Activated naive CD4-positive, alpha-beta T cell treated with anti-CD3 and anti-CD28 coated beads for 36 hours (primary cell): Measurements from ENCODE around the gene TMEM19. TPM values are rescaled to one million over a fixed set of nuclear protein-coding genes. Genes with fewer than 3 reads are reported as not detected.

Source experiments
- CTCF ChIA-PET: fragments of 350-600 bp; sonication (Branson Sonifier 250); formaldehyde crosslinking; loops from one replicate; lab custom pipeline; 2021; ENCODE audit warnings: antibody characterized with exemption; lab: Charles Lee
- DNase-seq: peaks from one replicate; pipeline ENCODE4 v3.0.0-alpha.2; 2020
- H3K27ac Mint-ChIP-seq: one replicate; pipeline ENCODE4 v1.8.0; 2021; ENCODE audit warnings: mild to moderate bottlenecking, mixed read lengths
- H3K27me3 Mint-ChIP-seq: one replicate; pipeline ENCODE4 v1.8.0; 2021; ENCODE audit warnings: low read depth, mixed read lengths
- H3K36me3 Mint-ChIP-seq: one replicate; pipeline ENCODE4 v1.8.0; 2021; ENCODE audit warnings: low read depth, mixed read lengths
- H3K4me1 Mint-ChIP-seq: one replicate; pipeline ENCODE4 v1.8.0; 2021; ENCODE audit warnings: low read depth, mixed read lengths
- H3K4me3 Mint-ChIP-seq: one replicate; pipeline ENCODE4 v1.8.0; 2021; ENCODE audit warnings: mild to moderate bottlenecking, moderate library complexity, mixed read lengths
- H3K9me3 Mint-ChIP-seq: one replicate; pipeline ENCODE4 v1.8.0; 2021; ENCODE audit warnings: mixed read lengths
- intact Hi-C: fragments of 100-400 bp; cut with micrococcal nuclease; formaldehyde crosslinking; loops from one replicate; pipeline ENCODE4 v1.15.1; 2023
- total RNA-seq, 2 experiments: library from RNA; stranded (reverse); gene quantifications; one replicate each; pipeline ENCODE4 v1.2.3, GENCODE V29; 2021

The TMEM19 gene
- total RNA-seq, result 10 to 100 TPM; 10.9 to 11.1 TPM

DNA sequence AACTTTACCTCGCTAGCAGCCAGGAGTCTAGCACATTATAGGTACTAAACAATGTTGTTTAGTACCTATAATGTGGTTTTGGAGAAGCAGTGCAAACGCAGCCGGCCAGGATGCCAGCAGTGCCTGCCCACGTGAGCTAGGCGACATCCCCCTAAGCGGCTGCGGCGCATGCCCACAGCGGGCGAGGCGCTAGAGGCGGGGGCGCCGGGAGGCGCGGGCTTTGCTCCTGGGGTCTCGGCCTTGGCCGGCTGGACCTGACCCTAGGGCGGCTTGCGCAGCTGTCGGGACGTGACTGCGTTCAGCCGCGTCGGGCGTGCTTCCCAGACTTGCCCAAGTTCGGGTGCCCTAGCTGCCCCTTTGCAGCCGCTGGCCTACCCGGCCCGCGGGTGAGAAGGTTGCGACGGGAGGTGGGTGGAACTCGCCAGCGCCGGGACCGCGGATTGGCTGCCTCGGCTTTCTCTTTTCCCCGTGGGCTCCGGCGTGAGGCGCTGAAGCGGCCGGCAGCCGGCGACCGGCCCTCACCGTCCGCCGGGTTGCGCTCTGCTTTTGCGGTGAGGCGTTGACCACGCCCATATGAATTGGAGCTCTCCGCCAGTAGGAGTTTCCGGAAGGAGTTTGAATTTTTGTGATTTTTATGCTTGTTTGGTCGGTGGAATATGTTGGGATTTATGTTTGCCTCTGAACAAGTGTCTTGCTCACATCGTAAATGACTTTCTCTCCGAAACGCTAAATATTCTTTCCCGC, at the start of gene TMEM19:
TSS of gene TMEM19 (plus strand) at position 169 of the 744 bp plus-strand sequence. CDS start 599 bp downstream, outside the sequence.
- no peaks in the 10 kb centered on the region for H3K36me3 Mint-ChIP-seq
- CTCF ChIA-PET, result interaction anchor here (0.6 to 4.6 kb wide), 9 partner anchors 9 to 73 kb away, joined by 3 to 31 read pairs (median 4); partner anchors contain the start of genes THAP2 and ZFC3H1
- peaks cover 27% of the 10 kb centered on the region for H3K4me1 Mint-ChIP-seq
- peak within 1 kb of the TSS; percentile 96 for H3K27ac Mint-ChIP-seq
- peak; percentile 81 for DNase-seq
- H3K9me3 Mint-ChIP-seq, result no peaks in the 10 kb centered on the region
- H3K4me3 Mint-ChIP-seq, result peak within 1 kb of the TSS; percentile 98
- intact Hi-C loops, result loop anchor here (1.0 to 10.0 kb wide), 8 partner anchors 22 to 1951 kb away; partner anchors contain the start of genes LGR5, RAB21, RAB3IP and TBC1D15
- H3K27me3 Mint-ChIP-seq, result no peaks in the 10 kb centered on the region

DNA sequence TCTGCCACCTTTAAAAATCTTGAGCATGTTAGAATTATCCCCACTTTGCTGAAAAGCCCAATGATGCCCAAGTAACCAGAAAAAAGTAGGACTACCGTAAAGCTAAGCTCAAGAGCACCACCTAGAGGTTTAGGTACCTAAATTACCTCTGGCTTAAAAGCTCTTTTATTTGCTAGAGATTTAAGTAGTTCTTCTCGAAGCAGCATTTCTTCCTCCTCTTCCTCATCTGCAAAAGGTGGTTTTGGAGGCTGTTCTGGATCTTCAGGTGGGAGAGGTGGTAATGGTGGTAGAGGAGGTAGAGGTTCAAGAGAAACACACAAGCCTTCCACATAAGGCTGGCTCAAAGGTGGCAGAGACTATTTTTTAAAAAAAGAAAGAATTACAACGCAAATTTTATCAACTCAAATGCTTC, 49.2 kb upstream of the TMEM19 start:
- Mint-ChIP-seq H3K27ac (no peak overlapping the region), H3K36me3 (peaks cover 39% of the 10 kb centered on the region), H3K27me3 (no peaks in the 10 kb centered on the region), H3K4me3 (no peak overlapping the region), H3K4me1 (peaks cover 20% of the 10 kb centered on the region), H3K9me3 (no peaks in the 10 kb centered on the region)
- CTCF ChIA-PET, result interaction anchor here (0.6 to 3.3 kb wide), 23 partner anchors 9 to 213 kb away, joined by 3 to 33 read pairs (median 3); no protein-coding TSS in a partner anchor
- intact Hi-C loops, result loop anchor here (1.0 to 2.0 kb wide), 3 partner anchors 16 to 420 kb away; no protein-coding TSS in a partner anchor
- no peak for DNase-seq

DNA sequence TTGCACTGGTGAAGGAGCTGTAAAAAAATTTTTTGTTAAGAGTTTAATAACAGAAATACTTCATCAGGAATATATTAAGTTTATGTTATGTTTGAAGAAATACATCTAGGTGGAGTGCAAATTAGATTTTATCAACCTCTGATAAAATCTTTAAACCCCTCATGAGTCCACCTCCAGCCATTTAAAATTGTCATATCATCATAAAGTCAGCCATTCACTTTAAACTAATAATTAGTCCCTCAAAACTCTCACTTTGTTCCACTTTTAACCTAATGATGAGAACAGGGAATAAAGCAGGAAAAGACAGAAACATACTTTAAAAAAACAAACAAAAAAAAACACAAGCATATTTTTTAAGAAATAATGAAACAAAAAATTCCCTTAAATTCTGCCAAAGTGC, 47.4 kb upstream of the TMEM19 start:
- intact Hi-C loops, result loop anchor here (2.0 kb wide), 1 partner anchor 116 kb away; the partner anchor contains the start of gene RAB21
- peaks cover 38% of the 10 kb centered on the region for H3K36me3 Mint-ChIP-seq
- H3K27ac Mint-ChIP-seq, result no peak overlapping the region
- peaks cover 33% of the 10 kb centered on the region for H3K4me1 Mint-ChIP-seq
- no peak overlapping the region for H3K4me3 Mint-ChIP-seq
- CTCF ChIA-PET, result interaction anchor here (0.9 to 3.3 kb wide), 4 partner anchors 7 to 106 kb away, joined by 3 to 33 read pairs (median 16); no protein-coding TSS in a partner anchor
- no peaks in the 10 kb centered on the region for H3K9me3 Mint-ChIP-seq
- DNase-seq, result no peak
- H3K27me3 Mint-ChIP-seq, result no peaks in the 10 kb centered on the region

DNA sequence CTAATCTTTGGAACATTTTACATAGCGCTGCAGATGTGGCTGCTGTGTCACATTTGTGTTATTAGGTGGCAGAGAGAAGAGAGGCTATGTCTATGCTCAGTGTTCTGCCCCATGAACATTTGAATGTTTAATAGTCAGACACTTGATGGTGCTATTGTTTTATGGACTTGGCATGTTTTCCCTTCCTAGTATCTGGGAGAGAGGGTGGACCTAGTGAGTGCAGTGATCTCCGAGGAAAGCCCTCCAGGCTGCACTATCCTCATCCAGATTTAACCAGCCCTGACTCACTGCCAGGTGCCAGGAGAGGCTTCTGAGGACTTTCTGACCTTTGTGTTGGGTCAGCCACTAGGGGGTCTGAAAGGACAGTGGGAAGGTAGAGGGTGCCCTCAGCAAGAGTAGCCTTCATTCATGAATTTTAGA, 46.5 kb upstream of the TMEM19 start:
- Mint-ChIP-seq H3K4me1 (peaks cover 38% of the 10 kb centered on the region), H3K36me3 (peaks cover 41% of the 10 kb centered on the region), H3K4me3 (no peak overlapping the region), H3K27ac (peak overlapping the region; percentile 56), H3K27me3 (no peaks in the 10 kb centered on the region), H3K9me3 (no peaks in the 10 kb centered on the region)
- CTCF ChIA-PET, result interaction anchor here (0.5 kb wide), 1 partner anchor 207 kb away, joined by 3 read pairs; no protein-coding TSS in a partner anchor
- intact Hi-C loops, result loop anchor here (1.0 to 2.0 kb wide), 2 partner anchors 108 to 115 kb away; partner anchors contain the start of gene RAB21
- no peak for DNase-seq

DNA sequence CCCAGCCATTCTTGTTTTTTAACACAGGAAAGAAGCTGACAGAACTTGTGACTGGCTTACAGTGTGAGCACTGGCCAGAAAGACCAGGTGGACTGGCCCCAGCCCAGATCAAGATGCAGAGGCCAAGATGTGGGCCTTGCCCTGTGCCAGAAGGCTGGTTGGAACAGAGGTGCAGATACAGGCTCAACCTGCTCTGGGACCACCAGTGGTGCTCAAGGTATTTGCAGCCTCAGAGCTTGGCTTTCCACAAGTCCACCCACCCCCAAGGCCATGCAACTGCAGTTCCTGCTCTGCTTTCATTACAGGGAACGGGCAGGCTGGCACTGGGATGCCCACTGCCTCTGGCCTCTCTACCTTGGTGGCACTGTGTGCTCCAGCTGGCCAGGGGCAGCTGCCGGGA, 45.6 kb upstream of the TMEM19 start:
- Mint-ChIP-seq H3K27me3 (no peaks in the 10 kb centered on the region), H3K4me3 (no peak overlapping the region), H3K9me3 (no peaks in the 10 kb centered on the region), H3K4me1 (peaks cover 41% of the 10 kb centered on the region), H3K36me3 (peaks cover 37% of the 10 kb centered on the region), H3K27ac (no peak overlapping the region)
- CTCF ChIA-PET, result interaction anchor here (0.8 to 1.1 kb wide), 2 partner anchors 13 to 44 kb away, joined by 3 to 4 read pairs; no protein-coding TSS in a partner anchor
- no peak for DNase-seq
- intact Hi-C loops, result no loop called here

DNA sequence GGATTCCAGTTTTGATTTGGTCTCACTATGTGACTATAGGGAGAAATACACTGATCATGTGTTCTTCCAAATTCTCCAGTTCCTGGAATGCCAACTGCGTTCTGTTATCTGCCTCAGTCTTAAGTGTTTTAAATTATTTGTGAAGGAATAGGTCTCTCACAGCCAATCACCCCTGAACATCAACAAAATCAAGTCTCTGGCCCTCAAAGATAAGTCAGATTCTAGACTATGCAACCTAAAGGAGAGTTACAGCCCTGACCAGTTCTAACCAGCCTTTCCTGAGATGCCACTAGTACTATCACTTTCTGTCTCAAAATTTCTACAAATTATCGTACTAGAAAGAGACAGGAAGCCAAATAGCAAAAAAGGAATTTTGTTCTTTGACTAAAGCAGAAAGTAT, 44.5 kb upstream of the TMEM19 start:
- Mint-ChIP-seq H3K36me3 (peaks cover 37% of the 10 kb centered on the region), H3K27me3 (no peaks in the 10 kb centered on the region), H3K9me3 (no peaks in the 10 kb centered on the region), H3K4me3 (no peak overlapping the region), H3K4me1 (peaks cover 42% of the 10 kb centered on the region), H3K27ac (no peak overlapping the region)
- DNase-seq, result no peak
- intact Hi-C loops, result no loop called here
- CTCF ChIA-PET, result no interaction called here

DNA sequence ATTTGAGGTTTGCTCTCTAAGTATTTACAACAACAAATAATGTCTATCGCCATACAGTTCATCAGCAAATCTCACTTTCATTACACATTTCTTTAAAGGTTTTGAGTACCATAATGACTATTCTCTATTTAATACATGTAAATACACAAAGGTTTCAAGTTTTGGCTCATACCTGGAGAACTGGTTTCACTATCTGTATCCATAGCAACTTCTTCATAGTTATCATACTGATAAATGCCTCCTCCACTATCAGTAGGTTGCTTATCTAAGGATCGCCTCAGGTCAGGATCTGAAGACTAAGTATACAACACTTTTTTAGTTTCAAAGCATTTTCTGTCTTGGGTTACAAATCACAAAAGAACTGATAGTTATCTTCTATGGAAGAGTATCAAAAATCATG, 43.6 kb upstream of the TMEM19 start:
- H3K27ac Mint-ChIP-seq, result peak overlapping the region; percentile 73
- H3K27me3 Mint-ChIP-seq, result no peaks in the 10 kb centered on the region
- H3K4me3 Mint-ChIP-seq, result no peak overlapping the region
- CTCF ChIA-PET, result interaction anchor here (0.7 to 1.2 kb wide), 2 partner anchors 21 to 38 kb away, joined by 3 to 5 read pairs; no protein-coding TSS in a partner anchor
- no peaks in the 10 kb centered on the region for H3K9me3 Mint-ChIP-seq
- H3K36me3 Mint-ChIP-seq, result peaks cover 40% of the 10 kb centered on the region
- DNase-seq, result no peak
- intact Hi-C loops, result loop anchor here (1.0 to 2.0 kb wide), 2 partner anchors 20 to 45 kb away; partner anchors contain the start of gene TMEM19
- peaks cover 46% of the 10 kb centered on the region for H3K4me1 Mint-ChIP-seq

DNA sequence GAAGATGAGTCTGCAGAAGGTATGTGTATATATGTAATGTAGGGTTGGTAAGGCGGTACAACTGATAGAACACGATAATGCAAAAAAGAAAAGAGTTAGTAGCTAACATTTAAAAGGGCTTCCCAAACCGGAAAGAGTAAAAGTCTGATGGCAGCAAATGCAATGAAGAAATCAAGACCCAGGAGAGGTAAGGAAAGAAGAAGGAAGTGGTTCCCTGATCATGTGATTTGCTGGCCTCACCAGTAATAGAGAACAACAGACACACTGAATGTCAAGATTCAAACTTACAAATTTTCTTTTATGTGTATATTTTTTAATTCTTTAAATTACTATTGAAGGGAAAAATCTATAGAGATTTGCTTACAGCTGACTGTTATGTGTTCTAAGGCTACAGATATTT, 40.6 kb upstream of the TMEM19 start:
- peaks cover 49% of the 10 kb centered on the region for H3K4me1 Mint-ChIP-seq
- CTCF ChIA-PET, result interaction anchor here (0.6 to 3.7 kb wide), 4 partner anchors 8 to 27 kb away, joined by 3 to 29 read pairs (median 6); partner anchors contain the start of genes THAP2 and ZFC3H1
- H3K4me3 Mint-ChIP-seq, result no peak overlapping the region
- intact Hi-C loops, result no loop called here
- H3K36me3 Mint-ChIP-seq, result peaks cover 41% of the 10 kb centered on the region
- no peaks in the 10 kb centered on the region for H3K9me3 Mint-ChIP-seq
- H3K27me3 Mint-ChIP-seq, result no peaks in the 10 kb centered on the region
- H3K27ac Mint-ChIP-seq, result peak overlapping the region; percentile 38
- no peak for DNase-seq

DNA sequence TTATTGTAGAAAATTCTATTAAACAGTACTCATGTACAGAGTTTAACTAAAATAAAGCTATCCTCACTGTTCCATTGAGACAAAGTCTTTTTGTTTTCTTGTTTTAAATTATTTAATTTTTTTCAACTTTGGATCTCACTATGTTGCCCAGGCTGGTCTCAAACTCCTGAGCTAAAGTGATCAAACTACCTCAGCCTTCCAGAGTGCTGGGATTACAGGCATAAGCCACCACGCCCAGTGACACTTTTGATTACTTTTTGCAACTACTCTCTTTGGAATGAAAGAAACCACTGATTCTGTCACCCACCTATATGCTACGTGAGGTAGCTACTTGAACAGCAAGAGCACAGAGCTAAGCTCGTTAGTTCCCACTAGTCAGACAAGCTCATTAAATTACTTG, 39.4 kb upstream of the TMEM19 start:
- Mint-ChIP-seq H3K36me3 (peaks cover 38% of the 10 kb centered on the region), H3K27ac (no peak overlapping the region), H3K4me3 (no peak overlapping the region), H3K27me3 (no peaks in the 10 kb centered on the region), H3K9me3 (no peaks in the 10 kb centered on the region), H3K4me1 (peaks cover 45% of the 10 kb centered on the region)
- intact Hi-C loops, result no loop called here
- CTCF ChIA-PET, result interaction anchor here (1.5 to 3.7 kb wide), 3 partner anchors 9 to 101 kb away, joined by 5 to 29 read pairs (median 9); partner anchors contain the start of genes THAP2 and ZFC3H1
- DNase-seq, result no peak

DNA sequence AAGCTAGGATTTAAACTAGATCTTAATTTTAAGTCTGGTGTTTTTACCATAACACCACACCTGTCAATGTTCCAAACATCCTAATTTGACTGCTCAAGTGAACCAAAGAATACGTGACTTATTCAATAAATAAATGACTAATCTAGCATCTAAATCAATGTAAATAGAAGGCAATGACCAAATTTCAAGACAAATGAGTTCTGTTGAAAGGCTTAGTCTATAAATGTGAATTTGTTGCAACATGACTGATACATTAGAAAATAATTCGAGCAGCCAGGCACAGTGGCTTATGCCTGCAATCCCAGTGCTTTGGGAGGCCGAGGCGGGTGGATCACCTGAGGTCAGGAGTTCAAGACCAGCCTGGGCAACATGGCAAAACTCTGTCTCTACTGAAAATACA, 37.3 kb upstream of the TMEM19 start:
- no peaks in the 10 kb centered on the region for H3K27me3 Mint-ChIP-seq
- intact Hi-C loops, result no loop called here

DNA sequence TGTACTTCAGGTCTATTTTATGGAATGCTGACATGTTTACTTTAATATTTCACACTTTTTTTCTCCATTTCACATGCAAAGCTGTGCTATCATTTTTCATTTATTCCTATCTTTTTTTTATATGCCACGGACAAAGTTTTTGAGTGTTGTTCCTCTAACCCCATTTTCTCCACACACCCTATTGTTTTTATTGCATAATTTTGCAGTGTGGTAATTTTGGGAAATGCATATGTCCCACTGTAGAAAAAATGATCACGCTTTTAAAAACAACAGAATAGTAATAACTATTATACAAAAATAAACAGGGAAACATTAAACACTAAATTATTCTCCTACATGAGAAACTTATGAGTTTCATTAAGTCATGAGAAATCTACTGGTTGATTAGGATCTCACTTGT, 36.5 kb upstream of the TMEM19 start:
- Mint-ChIP-seq H3K36me3 (peaks cover 21% of the 10 kb centered on the region), H3K4me3 (no peak overlapping the region), H3K4me1 (peaks cover 25% of the 10 kb centered on the region), H3K9me3 (no peaks in the 10 kb centered on the region), H3K27me3 (no peaks in the 10 kb centered on the region), H3K27ac (no peak overlapping the region)
- no peak for DNase-seq
- CTCF ChIA-PET, result interaction anchor here (1.1 kb wide), 1 partner anchor 14 kb away, joined by 3 read pairs; no protein-coding TSS in a partner anchor
- intact Hi-C loops, result no loop called here

More for the DNA sequence above, 37.3 kb upstream of the TMEM19 start:
- H3K4me1 Mint-ChIP-seq, result peaks cover 30% of the 10 kb centered on the region
- no peaks in the 10 kb centered on the region for H3K9me3 Mint-ChIP-seq
- no peak overlapping the region for H3K4me3 Mint-ChIP-seq
- no peak overlapping the region for H3K27ac Mint-ChIP-seq
- CTCF ChIA-PET, result interaction anchor here (1.1 kb wide), 1 partner anchor 9 kb away, joined by 3 read pairs; no protein-coding TSS in a partner anchor
- H3K36me3 Mint-ChIP-seq, result peaks cover 28% of the 10 kb centered on the region
- DNase-seq, result no peak

DNA sequence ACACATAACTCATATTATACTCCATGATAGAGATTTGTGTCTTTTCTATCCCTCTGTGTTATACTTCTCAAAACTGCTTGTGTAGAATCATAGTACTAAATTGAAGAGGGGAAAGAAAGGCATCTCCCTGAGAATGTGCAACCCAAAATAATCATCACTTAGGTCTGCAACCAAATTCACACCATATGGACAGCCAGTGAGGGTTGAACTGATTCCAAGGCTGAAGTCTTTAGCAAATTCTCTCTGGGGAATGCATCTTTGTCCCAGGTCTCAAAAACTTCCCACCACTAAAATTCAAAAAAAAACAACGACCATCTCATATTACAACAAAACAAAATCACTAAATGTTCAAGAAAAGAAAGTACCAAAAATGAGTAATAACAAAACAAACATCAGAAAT, 33.2 kb upstream of the TMEM19 start:
- Mint-ChIP-seq H3K27me3 (no peaks in the 10 kb centered on the region), H3K27ac (no peak overlapping the region), H3K36me3 (peaks cover 21% of the 10 kb centered on the region), H3K4me1 (peaks cover 36% of the 10 kb centered on the region), H3K9me3 (no peaks in the 10 kb centered on the region), H3K4me3 (no peak overlapping the region)
- no peak for DNase-seq
- intact Hi-C loops, result loop anchor here (1.0 to 2.0 kb wide), 2 partner anchors 11 to 16 kb away; partner anchors contain the start of gene ZFC3H1
- CTCF ChIA-PET, result interaction anchor here (1.1 kb wide), 1 partner anchor 18 kb away, joined by 3 read pairs; no protein-coding TSS in a partner anchor
